Activated CD8-positive, alpha-beta memory T cell treated with anti-CD3 and anti-CD28 coated beads for 36 hours (primary cell): ENCODE data around the gene GLIS1. TPM values are rescaled to one million over a fixed set of nuclear protein-coding genes. Genes with fewer than 3 reads are reported as not detected.
"Not testable (repeated sequence)": the region's sequence is repeated elsewhere in the genome, so short reads cannot be mapped to it uniquely, and the experiment has no call there.

ENCODE experiments used
- CTCF ChIA-PET: fragments of 350-600 bp; sonication (Branson Sonifier 250); formaldehyde crosslinking; loops from one replicate; lab custom pipeline; 2021; ENCODE audit warnings: antibody characterized with exemption; lab: Charles Lee
- POLR2A ChIA-PET: fragments of 350-600 bp; sonication (Branson Sonifier 250); formaldehyde crosslinking; loops from one replicate; lab custom pipeline; 2021; ENCODE audit warnings: antibody characterized with exemption; lab: Charles Lee
- total RNA-seq, 2 experiments: library from RNA; stranded (reverse); gene quantifications; one replicate each; pipeline ENCODE4 v1.2.3, GENCODE V29; 2021

GLIS1 gene
- total RNA-seq, 2 experiments from 2014 or later = not detected

DNA sequence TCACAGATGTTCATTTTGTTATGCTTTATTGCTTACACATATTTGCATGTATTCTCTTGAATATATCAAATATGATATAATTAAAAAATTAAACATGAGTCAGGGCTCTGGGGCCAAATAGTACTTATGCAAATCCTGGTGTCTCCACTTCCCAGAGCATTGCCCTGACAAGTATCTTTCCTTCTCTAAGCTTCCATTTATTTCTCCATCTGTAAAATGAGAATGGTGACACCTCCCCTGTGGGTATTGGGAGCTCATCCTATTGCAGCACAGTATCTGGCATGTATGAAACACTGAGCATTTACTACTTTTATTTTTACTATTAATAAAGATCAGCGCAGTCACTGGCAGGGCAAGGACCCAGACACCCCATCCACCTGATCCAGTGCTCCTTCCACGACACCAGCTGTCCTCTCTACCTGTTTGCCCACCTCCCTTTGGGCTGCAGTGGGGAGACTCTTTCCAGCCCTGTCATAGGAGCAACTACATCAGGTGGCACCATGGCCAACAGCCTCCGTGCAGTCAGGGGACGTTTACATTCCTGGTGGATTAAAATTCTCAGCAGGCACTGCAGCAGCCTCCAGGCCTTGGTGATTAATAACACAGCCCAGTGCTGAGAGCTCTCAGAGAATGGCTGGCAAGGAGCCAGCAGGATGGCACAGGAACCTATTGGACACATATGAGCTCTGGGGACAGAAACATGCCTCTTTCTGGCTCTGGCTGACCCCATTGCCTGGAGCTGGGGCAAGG is 166.7 kb downstream of the GLIS1 start:
- ChIA-PET CTCF (interaction anchor here (1.4 kb wide), 1 partner anchor 9 kb away, joined by 3 read pairs; no protein-coding TSS in a partner anchor), POLR2A (no interaction called here)

- ChIA-PET POLR2A (no interaction called here), CTCF (no interaction called here)
Measured at GRCh38 chr1:53568540-53568939, 170.4 kb downstream of the GLIS1 start.

DNA sequence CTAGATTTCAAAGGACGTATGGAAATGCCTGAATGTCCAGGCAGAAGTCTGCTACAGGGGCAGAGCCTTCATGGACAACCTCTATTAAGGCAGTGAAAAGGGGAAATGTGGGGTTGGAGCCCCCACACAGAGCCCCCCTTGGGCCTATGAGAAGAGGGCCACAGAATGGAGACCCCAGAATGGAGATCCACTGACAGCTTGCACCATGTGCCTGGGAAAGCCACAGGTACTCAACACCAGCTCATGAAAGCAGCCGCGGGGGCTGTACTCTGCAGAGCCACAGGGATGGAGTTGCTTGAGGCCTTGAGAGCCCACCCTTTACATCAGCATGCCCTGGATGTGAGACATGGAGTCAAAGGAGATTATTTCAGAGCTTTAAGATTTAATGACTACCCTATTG is 171.1 kb downstream of the GLIS1 start:
- POLR2A ChIA-PET = no interaction called here

DNA sequence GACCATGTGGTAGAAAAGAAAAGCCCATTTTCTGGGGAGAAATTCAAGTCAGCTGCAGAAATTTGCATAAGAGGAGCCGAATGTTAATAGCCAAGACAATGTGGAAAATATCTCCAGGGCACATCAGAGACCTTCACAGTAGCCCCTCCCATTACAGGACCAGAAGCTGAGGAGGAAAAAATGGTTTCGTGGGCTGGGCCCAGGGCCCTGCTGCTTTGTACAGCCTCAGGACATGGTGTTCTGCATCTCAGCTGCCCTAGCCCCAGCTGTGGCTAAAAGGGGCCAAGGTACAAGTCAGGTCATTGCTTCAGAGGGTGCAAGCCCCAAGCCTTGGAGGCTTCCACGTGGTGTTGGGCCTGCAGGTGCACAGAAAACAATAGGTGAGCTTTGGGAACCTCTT is 171.5 kb downstream of the GLIS1 start:
- CTCF ChIA-PET = no interaction called here
- POLR2A ChIA-PET = no interaction called here

More for the DNA sequence above, 171.1 kb downstream of the GLIS1 start:
- CTCF ChIA-PET = no interaction called here

DNA sequence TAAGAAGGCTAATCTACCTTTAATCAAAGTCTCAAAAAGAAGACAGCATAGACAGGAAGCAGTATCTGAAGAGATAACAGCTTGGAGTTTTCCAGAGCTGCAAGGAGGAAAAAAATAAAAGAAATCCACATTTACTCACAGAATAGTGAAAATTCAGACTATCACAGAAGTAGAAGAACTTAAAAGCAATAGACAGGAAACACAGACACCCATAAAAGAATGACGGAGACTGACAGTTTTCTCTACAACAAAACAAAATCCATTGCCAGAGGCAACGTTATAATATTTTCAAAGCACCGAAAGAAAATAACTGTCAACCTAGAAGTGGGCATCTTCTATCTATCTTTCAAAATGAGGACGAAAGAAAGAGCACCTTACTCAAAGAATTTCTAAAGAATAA is 175.4 kb downstream of the GLIS1 start:
- ChIA-PET CTCF (interaction anchor here (1.4 kb wide), 1 partner anchor 9 kb away, joined by 3 read pairs; no protein-coding TSS in a partner anchor), POLR2A (no interaction called here)

GRCh38 chr1:53562981-53563379 is 176.0 kb downstream of the GLIS1 start:
- CTCF ChIA-PET = interaction anchor here (1.4 kb wide), 1 partner anchor 10 kb away, joined by 3 read pairs; no protein-coding TSS in a partner anchor
- POLR2A ChIA-PET = no interaction called here

- CTCF ChIA-PET = interaction anchor here (1.3 to 1.4 kb wide), 2 partner anchors 10 to 21 kb away, joined by 3 read pairs; no protein-coding TSS in a partner anchor
- POLR2A ChIA-PET = no interaction called here
Measured at GRCh38 chr1:53562291-53562980, 176.5 kb downstream of the GLIS1 start.

- POLR2A ChIA-PET = no interaction called here
- CTCF ChIA-PET = interaction anchor here (1.3 kb wide), 1 partner anchor 21 kb away, joined by 3 read pairs; no protein-coding TSS in a partner anchor
Measured at GRCh38 chr1:53561503-53562105, 177.4 kb downstream of the GLIS1 start.

DNA sequence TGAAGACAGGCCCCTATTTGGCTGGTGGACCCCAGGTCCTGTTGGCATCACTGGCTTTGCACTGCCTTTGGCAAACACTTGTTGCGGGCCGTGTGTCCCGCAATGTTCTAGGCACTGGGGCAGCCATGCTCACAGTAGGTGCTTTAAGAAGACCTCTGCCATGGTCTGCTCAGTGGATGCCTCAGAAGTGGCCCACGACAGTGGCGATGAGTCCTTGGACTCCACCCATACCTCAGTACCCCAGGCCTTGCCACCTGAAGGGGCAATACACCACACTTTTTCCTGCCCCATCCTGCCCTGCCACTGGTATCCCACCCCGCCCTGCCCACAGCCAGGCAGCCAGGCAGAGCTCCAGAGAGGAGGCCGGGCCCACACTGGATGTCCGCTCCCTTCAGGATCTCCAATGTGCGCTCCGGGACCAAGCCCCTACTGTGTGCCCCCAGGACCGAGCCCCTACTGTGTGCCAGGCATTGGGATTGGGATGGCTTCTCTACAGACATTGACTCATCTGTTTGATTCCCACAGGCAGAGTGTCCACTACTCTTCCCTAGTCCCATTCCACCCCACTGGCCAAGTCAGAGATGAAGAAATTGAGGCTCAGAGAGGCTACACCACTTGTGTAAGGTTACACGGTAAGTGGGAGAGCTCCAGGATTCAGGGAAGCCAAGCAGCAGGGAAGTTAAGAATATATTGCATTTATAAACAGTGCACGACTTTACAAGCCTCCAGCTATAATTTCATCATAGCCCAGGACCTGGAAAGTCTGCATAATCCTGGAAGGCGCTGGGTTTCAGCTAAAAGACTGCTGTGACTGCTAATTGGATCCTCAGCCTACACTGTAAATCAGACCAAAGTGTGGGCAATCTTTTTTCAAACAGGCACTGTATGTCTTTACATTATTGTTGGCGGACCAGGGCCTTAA is 178.1 kb downstream of the GLIS1 start:
- CTCF ChIA-PET = no interaction called here
- POLR2A ChIA-PET = no interaction called here

- CTCF ChIA-PET = no interaction called here
Measured at GRCh38 chr1:53559854-53560580, 178.9 kb downstream of the GLIS1 start.

GRCh38 chr1:53559391-53559815 is 179.6 kb downstream of the GLIS1 start:
- CTCF ChIA-PET = no interaction called here
- POLR2A ChIA-PET = no interaction called here

More at GRCh38 chr1:53559854-53560580, 178.9 kb downstream of the GLIS1 start:
- POLR2A ChIA-PET = no interaction called here

DNA sequence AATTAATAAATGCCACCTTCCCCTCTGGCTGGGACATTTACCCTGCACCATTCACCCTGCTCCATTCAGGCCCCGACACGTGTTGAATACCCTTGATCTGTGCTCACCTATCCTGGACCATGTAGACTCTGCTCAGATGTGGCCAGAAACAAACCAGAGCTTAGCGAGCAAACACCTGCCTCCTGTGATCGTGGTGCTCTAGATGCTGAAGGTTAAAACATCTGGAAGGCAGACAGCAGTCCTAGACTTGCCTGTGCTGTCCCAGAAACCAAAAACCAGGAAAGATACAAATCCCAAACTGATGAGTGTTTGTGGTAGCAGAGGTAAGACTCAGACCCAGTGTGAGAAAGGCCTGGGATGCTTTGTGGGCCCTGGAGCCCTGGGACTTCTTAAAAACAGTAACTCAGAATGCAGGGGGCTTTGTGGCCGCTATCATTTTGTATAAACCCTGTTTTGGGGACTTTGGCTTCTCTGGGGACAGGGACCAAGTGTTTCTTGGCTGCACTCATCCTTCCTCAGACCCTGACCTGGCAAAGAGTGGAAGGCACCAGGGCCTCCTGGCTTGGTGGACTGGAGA is 180.1 kb downstream of the GLIS1 start:
- ChIA-PET CTCF (no interaction called here), POLR2A (no interaction called here)

DNA sequence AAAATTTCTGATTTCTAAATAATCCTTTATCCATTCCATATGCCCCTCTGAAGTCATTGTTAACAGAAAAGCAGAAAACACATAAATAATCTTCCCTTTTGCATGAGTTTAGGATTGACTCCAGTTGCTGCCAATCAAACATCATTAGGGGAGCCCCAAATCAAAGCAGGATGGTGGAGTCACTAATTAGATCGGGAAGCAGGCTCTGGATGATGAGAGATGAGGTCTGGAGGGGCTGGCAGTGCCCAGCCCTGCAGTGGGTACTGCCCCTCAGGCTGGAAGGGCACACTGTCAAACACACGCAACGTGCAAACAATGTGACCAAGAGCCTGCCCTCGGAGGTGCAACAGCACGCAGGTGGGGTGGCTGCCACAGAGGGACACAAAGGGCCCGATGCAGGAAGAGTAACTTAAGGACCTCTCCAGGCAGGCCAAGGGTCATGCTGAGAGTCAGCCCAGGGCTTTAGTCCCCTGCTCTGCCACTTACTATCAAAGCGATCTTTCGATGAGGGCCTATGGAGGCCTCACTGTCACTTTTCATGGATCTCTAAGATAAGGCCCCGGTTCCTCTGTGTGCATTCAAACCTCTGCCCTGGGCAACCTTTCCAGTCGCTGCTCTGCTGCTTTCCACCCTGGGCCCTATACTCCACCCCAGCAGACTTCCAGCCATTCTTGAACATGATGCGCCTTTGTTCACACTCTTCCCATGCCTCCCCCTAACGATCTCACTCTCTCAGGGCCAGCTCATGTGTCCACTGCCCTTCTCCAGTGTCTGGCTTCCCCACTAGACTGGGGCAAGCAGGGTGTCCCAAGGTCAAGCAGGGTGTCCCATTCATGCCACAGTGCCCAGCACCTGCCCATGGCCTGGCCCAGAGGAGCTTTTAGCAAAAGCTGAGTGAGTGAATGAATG is 180.9 kb downstream of the GLIS1 start:
- CTCF ChIA-PET = no interaction called here
- POLR2A ChIA-PET = no interaction called here

- ChIA-PET CTCF (no interaction called here), POLR2A (no interaction called here)
Measured at GRCh38 chr1:53557369-53557768, 181.6 kb downstream of the GLIS1 start.

GRCh38 chr1:53556657-53557227 is 182.2 kb downstream of the GLIS1 start:
- ChIA-PET POLR2A (no interaction called here), CTCF (no interaction called here)

DNA sequence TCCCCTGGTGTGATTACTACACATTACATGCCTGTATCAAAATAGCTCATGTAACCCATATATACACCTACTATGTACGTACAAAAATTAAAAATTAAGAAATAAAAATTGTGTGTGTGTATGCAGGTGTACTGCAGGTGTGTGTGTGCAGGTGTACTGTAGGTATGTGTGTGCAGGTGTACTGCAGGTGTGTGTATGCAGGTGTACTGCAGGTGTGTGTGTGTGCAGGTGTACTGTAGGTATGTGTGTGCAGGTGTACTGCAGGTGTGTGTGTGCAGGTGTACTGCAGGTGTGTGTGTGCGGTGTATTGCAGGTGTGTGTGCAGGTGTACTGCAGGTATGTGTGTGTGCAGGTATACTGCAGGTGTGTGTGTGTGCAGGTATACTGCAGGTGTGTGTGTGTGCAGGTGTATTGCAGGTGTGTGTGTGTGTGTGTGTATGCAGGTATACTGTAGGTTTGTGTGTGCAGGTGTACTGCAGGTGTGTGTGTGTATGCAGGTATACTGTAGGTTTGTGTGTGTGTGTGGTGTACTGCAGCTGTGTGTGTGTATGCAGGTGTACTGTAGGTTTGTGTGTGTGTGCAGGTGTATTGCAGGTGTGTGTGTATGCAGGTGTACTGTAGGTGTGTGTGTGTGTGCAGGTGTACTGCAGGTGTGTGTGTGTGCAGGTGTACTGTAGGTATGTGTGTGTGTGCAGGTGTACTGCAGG is 183.2 kb downstream of the GLIS1 start:
- CTCF ChIA-PET, POLR2A ChIA-PET: not testable (repeated sequence)
